Measurements from ENCODE around the gene MUC12. TPM values are rescaled to one million over a fixed set of nuclear protein-coding genes. Genes with fewer than 3 reads are reported as not detected.
"Not testable (repeated sequence)": the region's sequence is repeated elsewhere in the genome, so short reads cannot be mapped to it uniquely, and the experiment has no call there.

Gene MUC12
- total RNA-seq, 1 experiment from 2014 or later, result 3.8 TPM

- Histone ChIP-seq H3K27me3 (ENCODE audit: insufficient read depth, low read depth) (peaks cover 49% of the 10 kb centered on the region), H3K4me3 (no peak overlapping the region), H3K79me2 (ENCODE audit: low read depth) (no peaks in the 10 kb centered on the region), H2AFZ (no peak overlapping the region), H3K9me2 (ENCODE audit: insufficient read depth) (no peaks in the 10 kb centered on the region), H3K4me2 (no peak overlapping the region), H3K36me3 (ENCODE audit: low read depth) (no peaks in the 10 kb centered on the region), H3K4me1 (replicated peaks; ENCODE audit: insufficient read depth) (no peaks in the 10 kb centered on the region), H3F3A (ENCODE audit: insufficient read depth, low read depth) (no peaks in the 10 kb centered on the region), H3K9me3 (ENCODE audit: insufficient read depth, low read depth) (no peaks in the 10 kb centered on the region), H3K27ac (no peak overlapping the region), H4K20me1 (ENCODE audit: insufficient read depth) (no peaks in the 10 kb centered on the region)
- intact Hi-C loops (cut with micrococcal nuclease; ENCODE audit: unreplicated experiment), result no loop called here
- POLR2A ChIA-PET (ENCODE audit: unreplicated experiment), result no interaction called here
- CTCF ChIA-PET, result interaction anchor here (0.6 to 0.7 kb wide), 3 partner anchors 20 to 338 kb away, joined by 3 to 8 read pairs (median 5); no protein-coding TSS in a partner anchor
- no peak for TF ChIP-seq EZH2 (IDR thresholded peaks at IDR 0.05; ENCODE audit: low read depth)
- TF ChIP-seq, protein P1, sequence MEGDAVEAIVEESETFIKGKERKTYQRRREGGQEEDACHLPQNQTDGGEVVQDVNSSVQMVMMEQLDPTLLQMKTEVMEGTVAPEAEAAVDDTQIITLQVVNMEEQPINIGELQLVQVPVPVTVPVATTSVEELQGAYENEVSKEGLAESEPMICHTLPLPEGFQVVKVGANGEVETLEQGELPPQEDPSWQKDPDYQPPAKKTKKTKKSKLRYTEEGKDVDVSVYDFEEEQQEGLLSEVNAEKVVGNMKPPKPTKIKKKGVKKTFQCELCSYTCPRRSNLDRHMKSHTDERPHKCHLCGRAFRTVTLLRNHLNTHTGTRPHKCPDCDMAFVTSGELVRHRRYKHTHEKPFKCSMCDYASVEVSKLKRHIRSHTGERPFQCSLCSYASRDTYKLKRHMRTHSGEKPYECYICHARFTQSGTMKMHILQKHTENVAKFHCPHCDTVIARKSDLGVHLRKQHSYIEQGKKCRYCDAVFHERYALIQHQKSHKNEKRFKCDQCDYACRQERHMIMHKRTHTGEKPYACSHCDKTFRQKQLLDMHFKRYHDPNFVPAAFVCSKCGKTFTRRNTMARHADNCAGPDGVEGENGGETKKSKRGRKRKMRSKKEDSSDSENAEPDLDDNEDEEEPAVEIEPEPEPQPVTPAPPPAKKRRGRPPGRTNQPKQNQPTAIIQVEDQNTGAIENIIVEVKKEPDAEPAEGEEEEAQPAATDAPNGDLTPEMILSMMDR (conservative IDR thresholded peaks at IDR 0.05), result no peak
- BruUV-seq (replicated peaks), result no TSS peak
- DNase-seq, result no peak
Observed at GRCh38 chr7:101060992-101061391, 91.6 kb downstream of the MUC12 start.

DNA sequence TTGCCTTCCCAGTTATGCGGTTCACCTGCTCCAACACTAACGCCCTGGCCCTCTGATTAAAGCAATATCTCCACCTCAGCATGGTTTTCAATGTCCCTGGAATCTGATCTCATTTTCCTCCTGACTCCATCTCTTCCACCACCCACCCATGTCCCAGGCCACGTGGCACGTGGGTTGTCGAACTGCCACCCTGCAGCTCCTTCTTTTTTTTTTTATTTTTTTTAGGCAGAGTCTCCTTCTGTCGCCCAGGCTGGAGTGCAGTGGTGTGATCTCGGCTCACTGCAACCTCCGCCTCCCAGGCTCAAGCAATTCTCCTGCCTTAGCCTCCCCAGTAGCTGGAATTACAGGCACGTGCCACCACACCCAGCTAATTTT is 94.8 kb downstream of the MUC12 start:
- H3K9me3 ChIP-seq (ENCODE audit: insufficient read depth, low read depth); H3F3A ChIP-seq (ENCODE audit: insufficient read depth, low read depth); H3K79me2 ChIP-seq (ENCODE audit: low read depth); H3K4me1 ChIP-seq (replicated peaks; ENCODE audit: insufficient read depth); H3K27ac ChIP-seq; intact Hi-C loops (cut with micrococcal nuclease; ENCODE audit: unreplicated experiment); POLR2A ChIA-PET (ENCODE audit: unreplicated experiment); H4K20me1 ChIP-seq (ENCODE audit: insufficient read depth); H3K4me2 ChIP-seq; BruUV-seq (replicated peaks); H3K36me3 ChIP-seq (ENCODE audit: low read depth); DNase-seq; H3K9me2 ChIP-seq (ENCODE audit: insufficient read depth); H2AFZ ChIP-seq; H3K4me3 ChIP-seq: not testable (repeated sequence)
- H3K27me3 ChIP-seq (ENCODE audit: insufficient read depth, low read depth), result peaks cover 24% of the 10 kb centered on the region
- CTCF ChIA-PET, result interaction anchor here (0.9 kb wide), 1 partner anchor 80 kb away, joined by 8 read pairs; no protein-coding TSS in a partner anchor

GRCh38 chr7:101065162-101065561 is 95.8 kb downstream of the MUC12 start:
- POLR2A ChIA-PET (ENCODE audit: unreplicated experiment); H3F3A ChIP-seq (ENCODE audit: insufficient read depth, low read depth); H2AFZ ChIP-seq; DNase-seq; H3K79me2 ChIP-seq (ENCODE audit: low read depth); H3K9me2 ChIP-seq (ENCODE audit: insufficient read depth); H3K36me3 ChIP-seq (ENCODE audit: low read depth); H3K9me3 ChIP-seq (ENCODE audit: insufficient read depth, low read depth); H3K4me2 ChIP-seq; H3K27ac ChIP-seq; H3K4me3 ChIP-seq; H4K20me1 ChIP-seq (ENCODE audit: insufficient read depth); intact Hi-C loops (cut with micrococcal nuclease; ENCODE audit: unreplicated experiment); H3K4me1 ChIP-seq (replicated peaks; ENCODE audit: insufficient read depth); BruUV-seq (replicated peaks): not testable (repeated sequence)
- peaks cover 24% of the 10 kb centered on the region for H3K27me3 ChIP-seq (ENCODE audit: insufficient read depth, low read depth)
- CTCF ChIA-PET, result interaction anchor here (0.7 kb wide), 1 partner anchor 296 kb away, joined by 3 read pairs; no protein-coding TSS in a partner anchor

DNA sequence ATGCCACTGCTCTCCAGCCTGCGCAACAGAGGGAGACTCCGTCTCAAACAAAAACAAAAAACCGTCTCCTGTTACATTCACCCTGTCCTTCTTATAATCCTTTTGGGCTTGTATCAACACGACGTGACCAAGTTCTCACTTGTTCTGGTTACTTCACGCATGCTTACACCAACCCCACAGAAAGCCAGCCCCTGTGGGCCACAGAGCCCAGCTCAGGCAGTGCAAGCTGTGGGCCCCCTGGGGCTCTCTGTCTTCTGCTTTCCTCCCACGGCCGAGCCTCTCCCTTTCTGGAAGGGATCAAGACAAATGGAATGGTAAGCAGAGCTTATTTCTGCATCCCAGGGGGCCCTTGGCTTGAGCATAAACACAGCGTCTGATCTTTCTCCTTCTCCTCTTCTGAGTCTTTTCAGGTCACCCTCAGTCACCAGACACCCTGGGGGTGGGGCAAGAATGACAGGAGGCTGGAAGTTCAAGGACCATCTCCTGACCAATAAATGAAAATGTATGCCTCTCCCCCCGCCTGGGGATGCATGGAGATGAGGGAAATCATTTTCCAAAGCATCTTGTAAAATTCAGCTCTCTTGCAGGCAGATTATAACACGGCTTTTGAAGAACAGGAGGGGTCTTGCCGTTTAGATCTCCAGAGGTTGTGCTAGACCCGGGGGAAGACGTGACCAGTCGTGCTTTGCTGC is 96.9 kb downstream of the MUC12 start:
- Histone ChIP-seq H3K36me3 (ENCODE audit: low read depth) (no peaks in the 10 kb centered on the region), H3K27me3 (ENCODE audit: insufficient read depth, low read depth) (peaks cover 20% of the 10 kb centered on the region)
- CTCF ChIA-PET, result interaction anchor here (0.5 to 1.1 kb wide), 2 partner anchors 46 to 117 kb away, joined by 3 read pairs; no protein-coding TSS in a partner anchor

More for the DNA sequence above, 96.9 kb downstream of the MUC12 start:
- H4K20me1 ChIP-seq (ENCODE audit: insufficient read depth), result no peaks in the 10 kb centered on the region
- no peaks in the 10 kb centered on the region for H3K9me3 ChIP-seq (ENCODE audit: insufficient read depth, low read depth)
- TF ChIP-seq EZH2 (IDR thresholded peaks at IDR 0.05; ENCODE audit: low read depth), result no peak
- TF ChIP-seq, protein P1 (conservative IDR thresholded peaks at IDR 0.05), result no peak
- intact Hi-C loops (cut with micrococcal nuclease; ENCODE audit: unreplicated experiment), result no loop called here
- DNase-seq, result no peak
- H3K9me2 ChIP-seq (ENCODE audit: insufficient read depth), result no peaks in the 10 kb centered on the region
- H2AFZ ChIP-seq, result no peak overlapping the region
- no peaks in the 10 kb centered on the region for H3K4me1 ChIP-seq (replicated peaks; ENCODE audit: insufficient read depth)
- H3K4me3 ChIP-seq, result no peak overlapping the region
- POLR2A ChIA-PET (ENCODE audit: unreplicated experiment), result interaction anchor here (0.7 kb wide), 1 partner anchor 157 kb away, joined by 5 read pairs; no protein-coding TSS in a partner anchor
- BruUV-seq (replicated peaks), result no TSS peak
- H3K79me2 ChIP-seq (ENCODE audit: low read depth), result no peaks in the 10 kb centered on the region
- no peaks in the 10 kb centered on the region for H3F3A ChIP-seq (ENCODE audit: insufficient read depth, low read depth)
- no peak overlapping the region for H3K4me2 ChIP-seq
- no peak overlapping the region for H3K27ac ChIP-seq
